OCI-LY7 (cell line): ENCODE results near the gene SPAG4. TPM values are rescaled to one million over a fixed set of nuclear protein-coding genes. Genes with fewer than 3 reads are reported as not detected.

ENCODE experiments used
- BruUV-seq: library from RNA; stranded (reverse); fragments of 400-500 nt; replicated peaks from 2 replicates; lab custom pipeline; 2021; lab: Mats Ljungman, UMichigan
- CTCF ChIA-PET: fragments of 300-600 bp; sonication (Branson Sonifier 250); formaldehyde crosslinking; loops from one replicate; lab custom pipeline; 2022; ENCODE audit warnings: antibody characterized with exemption; ENCODE audit not compliant: unreplicated experiment; lab: Charles Lee
- POLR2A ChIA-PET: fragments of 300-600 bp; sonication (Branson Sonifier 250); formaldehyde crosslinking; loops from one replicate; lab custom pipeline; 2022; ENCODE audit warnings: antibody characterized with exemption; lab: Charles Lee
- DNase-seq: peaks from one replicate; pipeline ENCODE4 v3.0.0-alpha.2; 2015; ENCODE audit warnings: low spot score
- H2AFZ ChIP-seq: fragments of 200-600 bp; sonication (generic), shearing (Covaris generic); 2 replicates; pipeline ENCODE4 v1.6.1; 2014; ENCODE audit warnings: mild to moderate bottlenecking, antibody characterized with exemption, low read length, moderate library complexity
- H3K27ac ChIP-seq: fragments of 200-600 bp; sonication (generic); 2 replicates; pipeline ENCODE4 v1.5.1; 2014; ENCODE audit warnings: mixed run types, low read depth, mild to moderate bottlenecking, moderate library complexity, low read length, inconsistent platforms; ENCODE audit not compliant: poor library complexity, severe bottlenecking
- H3K36me3 ChIP-seq: fragments of 200-600 bp; sonication (generic); 2 replicates; pipeline ENCODE4 v1.6.1; 2014; ENCODE audit warnings: mild to moderate bottlenecking, antibody characterized with exemption, low read length, moderate library complexity, mixed read lengths; ENCODE audit not compliant: insufficient read depth
- H3K4me1 ChIP-seq: fragments of 200-600 bp; sonication (generic); 2 replicates; pipeline ENCODE4 v1.5.1; 2014; ENCODE audit warnings: mild to moderate bottlenecking, low read length; ENCODE audit not compliant: insufficient read depth, poor library complexity, severe bottlenecking
- H3K4me2 ChIP-seq: fragments of 200-600 bp; sonication (generic); 2 replicates; pipeline ENCODE4 v1.6.1; 2014; ENCODE audit warnings: mild to moderate bottlenecking, low read length
- H3K4me3 ChIP-seq: fragments of 200-600 bp; sonication (generic); 2 replicates; pipeline ENCODE4 v1.5.1; 2014; ENCODE audit warnings: mild to moderate bottlenecking, low read depth, low read length; ENCODE audit not compliant: poor library complexity, severe bottlenecking
- H3K79me2 ChIP-seq: fragments of 200-600 bp; sonication (generic); 2 replicates; pipeline ENCODE4 v1.6.1; 2016; ENCODE audit warnings: low read depth, mild to moderate bottlenecking, low read length, moderate library complexity, mixed read lengths; ENCODE audit not compliant: insufficient read depth
- H3K9me2 ChIP-seq: fragments of 200-600 bp; sonication (generic); 2 replicates; pipeline ENCODE4 v1.6.1; 2016; ENCODE audit warnings: mild to moderate bottlenecking, low read length, mixed read lengths; ENCODE audit not compliant: insufficient read depth
- H3K9me3 ChIP-seq: fragments of 200-600 bp; sonication (generic); 2 replicates; pipeline ENCODE4 v1.6.1; 2014; ENCODE audit warnings: mild to moderate bottlenecking, mixed run types, low read length, mixed read lengths
- H4K20me1 ChIP-seq: fragments of 200-600 bp; sonication (generic); 2 replicates; pipeline ENCODE4 v1.6.1; 2014; ENCODE audit warnings: mild to moderate bottlenecking, antibody characterized with exemption, low read length, moderate library complexity, mixed read lengths; ENCODE audit not compliant: insufficient read depth
- CTCF ChIP-seq: fragments of 200-600 bp; sonication (generic); conservative IDR thresholded peaks from 2 replicates; pipeline ENCODE4 v1.5.1; 2014; ENCODE audit warnings: mild to moderate bottlenecking, antibody characterized with exemption, low read length, moderate library complexity, mixed read lengths
- EZH2phosphoT487 ChIP-seq: fragments of 200-600 bp; sonication (generic); IDR thresholded peaks from 2 replicates; pipeline ENCODE4 v1.6.1; 2018; ENCODE audit warnings: low read depth, borderline replicate concordance, mild to moderate bottlenecking, mixed run types, antibody characterized with exemption, low read length, moderate library complexity, mixed read lengths
- intact Hi-C: fragments of 100-400 bp; cut with micrococcal nuclease; formaldehyde crosslinking; loops from one replicate; pipeline ENCODE4 v1.10.0; 2022; ENCODE audit not compliant: unreplicated experiment
- total RNA-seq, 2 experiments: library from RNA; depleted of rRNA in 1 of 2; stranded (reverse); fragments of >200 nt in 1 of 2; shearing (Covaris generic) in 1 of 2; gene quantifications; 2 replicates each; pipeline ENCODE4 v1.2.3, GENCODE V29; 2014 to 2022

The SPAG4 gene
- total RNA-seq, 2 experiments from 2014 or later = 24.7 to 64.2 TPM

GRCh38 chr20:35599776-35600120 is 15.9 kb upstream of the SPAG4 start:
- POLR2A ChIA-PET = no interaction called here

GRCh38 chr20:35600176-35600992 is 15.2 kb upstream of the SPAG4 start:
- Histone ChIP-seq H3K36me3 (no peaks in the 10 kb centered on the region), H3K9me2 (no peaks in the 10 kb centered on the region), H4K20me1 (no peaks in the 10 kb centered on the region), H3K4me1 (peaks cover 28% of the 10 kb centered on the region), H3K4me3 (no peak overlapping the region), H3K9me3 (no peaks in the 10 kb centered on the region), H3K4me2 (no peak overlapping the region), H2AFZ (no peak overlapping the region), H3K27ac (no peak overlapping the region), H3K79me2 (no peaks in the 10 kb centered on the region)
- ChIA-PET CTCF (interaction anchor here (0.5 to 1.1 kb wide), 2 partner anchors 80 to 142 kb away, joined by 3 read pairs; partner anchors contain the start of gene RBM39), POLR2A (no interaction called here)
- TF ChIP-seq EZH2phosphoT487 (no peak), CTCF (no peak)
- intact Hi-C loops = loop anchor here (5.0 kb wide), 1 partner anchor 97 kb away; the partner anchor contains the start of genes NFS1 and ROMO1
- no TSS peak for BruUV-seq
- DNase-seq = no peak

More at GRCh38 chr20:35599776-35600120, 15.9 kb upstream of the SPAG4 start:
- DNase-seq = no peak
- H4K20me1 ChIP-seq = no peaks in the 10 kb centered on the region
- no peak overlapping the region for H3K4me3 ChIP-seq
- no peak overlapping the region for H3K27ac ChIP-seq
- no peak overlapping the region for H3K4me2 ChIP-seq
- CTCF ChIA-PET = no interaction called here
- TF ChIP-seq CTCF = no peak
- TF ChIP-seq EZH2phosphoT487 = no peak
- H3K9me3 ChIP-seq = no peaks in the 10 kb centered on the region
- BruUV-seq = no TSS peak
- H3K9me2 ChIP-seq = no peaks in the 10 kb centered on the region
- no peak overlapping the region for H2AFZ ChIP-seq
- H3K79me2 ChIP-seq = no peaks in the 10 kb centered on the region
- intact Hi-C loops = loop anchor here (5.0 kb wide), 1 partner anchor 98 kb away; the partner anchor contains the start of genes NFS1 and ROMO1
- no peaks in the 10 kb centered on the region for H3K36me3 ChIP-seq
- H3K4me1 ChIP-seq = peaks cover 21% of the 10 kb centered on the region
